ENCODE measurements around the gene AQP12A.

Gene AQP12A

DNA sequence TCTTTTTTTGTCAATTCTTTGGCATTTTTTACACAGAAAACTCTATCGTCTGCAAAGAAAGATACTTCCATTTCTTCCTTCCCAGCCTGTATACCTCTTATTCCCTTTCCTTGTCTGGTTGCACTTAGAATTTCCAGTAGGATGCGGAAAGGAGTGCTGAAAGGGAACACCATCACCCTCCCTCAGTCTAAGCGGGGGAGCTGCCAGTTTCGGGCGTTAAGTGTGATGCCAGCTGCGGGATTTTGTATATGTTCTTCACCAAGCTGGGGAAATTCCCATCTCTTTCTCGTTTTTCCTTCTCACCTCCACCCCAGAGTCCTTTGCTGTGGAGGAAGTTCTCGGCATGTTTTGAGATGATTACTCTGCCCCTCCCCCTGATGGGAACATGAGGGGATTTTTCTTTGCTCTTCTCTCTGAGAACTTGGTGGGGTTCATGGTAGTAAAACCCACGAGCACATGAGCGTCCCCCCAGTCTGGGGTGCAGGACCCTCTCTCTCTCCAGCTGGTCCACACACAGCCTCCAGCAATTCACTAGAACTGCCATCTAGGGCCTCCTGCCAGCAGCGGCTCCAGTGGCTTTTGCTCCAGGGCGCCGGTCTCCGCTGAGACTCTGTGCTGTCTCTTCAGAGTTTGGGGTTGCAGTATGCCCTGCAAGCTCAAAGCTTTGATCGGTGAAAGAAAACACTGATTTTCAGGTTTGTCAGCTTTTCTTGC, 15.5 kb downstream of the AQP12A start:
- DNase-seq = no peak

DNA sequence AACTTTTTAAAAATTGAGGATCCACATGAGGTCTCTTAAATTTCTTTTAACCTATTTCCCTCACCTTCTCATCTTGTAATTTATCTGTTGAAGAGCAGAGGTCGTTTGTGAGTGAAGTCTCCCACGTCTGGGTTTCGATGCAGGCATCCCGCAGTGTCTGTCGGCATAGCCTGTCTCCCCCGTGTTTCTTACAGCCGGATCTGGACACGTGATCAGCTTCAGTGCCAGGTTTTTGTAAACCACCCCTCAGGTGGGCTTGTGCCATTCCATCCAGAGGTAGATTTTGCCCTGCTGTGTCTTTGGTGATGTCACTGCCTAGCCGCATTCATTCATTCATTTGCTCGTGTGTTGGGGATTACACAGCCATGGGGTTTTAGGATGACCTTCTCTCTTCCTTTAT, 16.2 kb downstream of the AQP12A start:
- no peak for DNase-seq

DNA sequence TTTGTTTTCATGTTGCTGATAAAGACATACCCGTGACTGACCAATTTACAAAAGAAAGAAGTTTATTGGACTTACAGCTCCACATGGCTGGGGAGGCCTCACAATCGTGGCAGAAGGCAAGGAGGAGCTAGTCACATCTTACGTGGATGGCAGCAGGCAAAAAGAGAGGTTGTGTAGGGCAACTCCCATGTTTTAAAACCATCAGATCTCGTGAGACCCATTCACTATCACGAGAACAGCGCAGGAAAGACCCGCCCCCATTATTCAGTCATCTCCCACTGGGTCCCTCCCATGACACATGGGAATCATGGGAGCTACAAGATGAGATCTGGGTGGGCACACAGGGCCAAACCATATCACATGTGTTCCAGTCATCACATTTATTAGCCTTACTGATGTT, 16.8 kb downstream of the AQP12A start:
- DNase-seq = no peak

DNA sequence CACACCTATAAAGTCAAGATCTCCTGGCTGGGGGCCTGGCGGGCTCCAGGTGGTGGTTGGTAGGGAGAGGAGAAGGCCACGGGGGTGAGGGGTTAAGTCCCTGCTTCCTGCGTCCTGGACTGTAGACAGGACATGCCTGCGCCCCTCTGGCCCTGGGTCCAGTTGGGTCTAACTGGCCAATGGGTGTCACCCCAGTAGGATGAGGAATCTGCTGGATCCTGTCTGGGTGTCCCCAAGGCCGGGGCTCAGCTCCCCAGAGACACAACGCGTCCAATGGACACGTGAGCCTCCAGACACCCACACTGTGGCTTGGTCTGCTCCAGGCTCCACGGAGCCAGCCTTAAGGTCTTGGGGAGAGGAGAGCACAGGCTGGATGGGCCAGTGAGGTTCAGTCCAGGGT, 19.6 kb downstream of the AQP12A start:
- no peak for DNase-seq

DNA sequence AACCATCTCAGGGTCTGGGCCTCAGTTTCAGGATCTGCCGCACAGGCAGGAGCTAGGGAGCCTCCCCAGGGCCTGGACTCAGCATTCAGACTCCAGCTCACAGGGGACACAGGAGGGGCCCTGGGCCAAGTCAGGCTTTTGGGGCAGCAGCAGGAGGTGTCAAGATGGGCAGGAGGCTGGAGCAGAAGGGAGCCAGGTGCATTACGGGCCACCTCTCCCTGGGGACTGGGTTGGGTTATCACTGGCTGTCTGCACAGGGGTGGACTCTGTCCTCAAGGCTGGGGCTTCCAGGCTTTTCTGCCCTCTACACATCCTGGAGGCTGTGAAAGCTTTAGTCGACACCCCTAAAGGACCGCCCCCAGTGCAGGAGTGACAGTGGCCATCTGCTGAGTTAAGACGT, 20.0 kb downstream of the AQP12A start:
- DNase-seq = no peak

DNA sequence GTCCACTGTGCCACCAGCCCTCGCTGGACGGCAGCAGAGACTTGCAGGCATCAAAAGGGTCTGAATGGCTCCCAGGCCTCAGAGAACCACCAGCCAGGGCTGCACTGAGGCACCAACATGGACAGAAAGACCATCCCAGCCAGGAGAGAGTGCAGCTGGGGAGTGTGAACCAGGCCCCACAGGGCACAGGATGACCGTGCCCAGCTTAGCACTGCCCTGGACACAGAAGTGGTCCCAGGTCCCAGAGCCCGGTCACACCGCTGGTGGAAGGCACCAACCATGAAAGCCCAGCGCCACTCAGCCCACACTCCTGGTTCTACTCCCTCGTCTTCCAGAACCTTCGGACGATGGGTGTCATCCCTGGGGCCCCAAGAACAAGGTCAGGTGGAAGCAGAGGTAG, 20.5 kb downstream of the AQP12A start:
- DNase-seq = no peak

DNA sequence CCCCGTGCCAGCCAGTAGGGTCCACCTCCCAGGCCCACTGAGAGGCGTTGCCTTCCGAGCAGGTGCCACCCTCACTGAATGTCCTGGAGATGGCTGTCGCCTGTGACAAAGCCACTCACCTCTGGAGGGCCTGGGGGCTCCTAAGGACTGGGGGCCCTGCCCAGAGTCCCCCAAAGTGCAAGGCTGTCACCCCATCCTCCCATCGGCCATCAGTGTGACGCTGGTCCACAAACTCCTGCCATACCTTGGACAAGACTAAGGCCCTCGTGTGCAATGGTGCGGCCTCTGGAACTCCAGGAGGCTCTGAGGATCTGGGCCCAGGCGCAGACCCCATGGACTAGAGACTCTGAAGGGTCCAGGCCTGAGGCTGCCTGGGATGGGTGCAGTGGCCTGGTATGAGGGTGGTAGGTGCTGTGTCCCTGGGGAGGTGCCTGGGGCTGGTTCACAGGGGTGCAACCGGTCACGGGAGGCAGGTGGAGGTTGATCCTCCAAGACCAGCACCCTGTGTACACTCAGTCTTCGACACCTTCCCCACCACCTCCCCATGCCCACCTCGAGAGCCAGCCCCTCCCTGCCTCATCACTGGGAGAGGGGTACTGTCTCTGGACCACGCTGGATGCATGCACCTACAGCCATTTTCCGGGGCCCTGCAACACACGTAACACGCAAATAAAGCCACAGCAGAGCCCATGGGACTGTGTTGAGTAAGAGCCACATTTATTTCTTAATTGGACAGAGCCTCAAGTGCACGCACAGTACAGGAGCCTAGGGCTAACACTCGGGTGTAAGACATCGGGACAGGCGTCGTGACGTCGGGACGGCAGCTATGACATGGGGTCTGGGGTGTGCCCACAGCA, 21.6 kb downstream of the AQP12A start:
- DNase-seq = no peak

DNA sequence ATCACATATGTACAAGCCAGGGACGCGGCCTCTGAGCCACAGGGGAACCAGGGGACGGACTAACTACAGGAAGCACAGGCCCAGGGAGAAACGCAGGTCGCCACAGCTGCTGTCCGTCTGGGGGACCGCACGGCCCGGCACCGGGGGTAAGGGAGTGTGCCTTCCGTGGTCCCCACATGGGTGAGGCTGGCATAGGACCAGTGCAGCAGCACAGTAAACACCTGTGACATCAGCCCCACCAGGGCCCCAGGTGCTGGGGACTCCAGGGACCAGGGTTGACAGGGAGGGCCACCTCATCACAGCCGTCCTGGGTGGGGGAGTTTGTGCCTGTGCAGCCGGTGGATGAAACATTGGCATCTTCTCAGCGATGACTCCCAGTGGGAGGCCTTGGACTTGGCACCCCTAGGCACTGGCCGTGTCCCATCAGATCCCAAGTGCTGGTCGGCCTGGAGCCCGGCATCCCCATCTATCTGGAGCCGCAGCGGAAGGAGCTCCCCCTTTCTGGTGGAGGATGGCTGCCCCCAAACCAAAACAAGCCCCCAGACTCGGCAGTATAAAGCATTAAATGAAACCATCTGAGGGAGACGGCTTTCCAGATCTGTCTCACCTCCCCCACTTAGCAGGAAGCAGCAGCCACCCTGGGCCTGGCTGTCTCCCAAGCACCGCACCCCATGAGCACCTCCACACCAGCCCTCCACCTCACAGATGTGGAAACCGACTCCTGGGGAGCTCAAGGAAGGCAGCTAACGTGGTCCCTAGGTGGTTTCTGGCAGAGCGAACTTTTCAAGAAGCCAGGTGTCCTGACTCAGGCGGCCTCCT, 22.5 kb downstream of the AQP12A start:
- no peak for DNase-seq

DNA sequence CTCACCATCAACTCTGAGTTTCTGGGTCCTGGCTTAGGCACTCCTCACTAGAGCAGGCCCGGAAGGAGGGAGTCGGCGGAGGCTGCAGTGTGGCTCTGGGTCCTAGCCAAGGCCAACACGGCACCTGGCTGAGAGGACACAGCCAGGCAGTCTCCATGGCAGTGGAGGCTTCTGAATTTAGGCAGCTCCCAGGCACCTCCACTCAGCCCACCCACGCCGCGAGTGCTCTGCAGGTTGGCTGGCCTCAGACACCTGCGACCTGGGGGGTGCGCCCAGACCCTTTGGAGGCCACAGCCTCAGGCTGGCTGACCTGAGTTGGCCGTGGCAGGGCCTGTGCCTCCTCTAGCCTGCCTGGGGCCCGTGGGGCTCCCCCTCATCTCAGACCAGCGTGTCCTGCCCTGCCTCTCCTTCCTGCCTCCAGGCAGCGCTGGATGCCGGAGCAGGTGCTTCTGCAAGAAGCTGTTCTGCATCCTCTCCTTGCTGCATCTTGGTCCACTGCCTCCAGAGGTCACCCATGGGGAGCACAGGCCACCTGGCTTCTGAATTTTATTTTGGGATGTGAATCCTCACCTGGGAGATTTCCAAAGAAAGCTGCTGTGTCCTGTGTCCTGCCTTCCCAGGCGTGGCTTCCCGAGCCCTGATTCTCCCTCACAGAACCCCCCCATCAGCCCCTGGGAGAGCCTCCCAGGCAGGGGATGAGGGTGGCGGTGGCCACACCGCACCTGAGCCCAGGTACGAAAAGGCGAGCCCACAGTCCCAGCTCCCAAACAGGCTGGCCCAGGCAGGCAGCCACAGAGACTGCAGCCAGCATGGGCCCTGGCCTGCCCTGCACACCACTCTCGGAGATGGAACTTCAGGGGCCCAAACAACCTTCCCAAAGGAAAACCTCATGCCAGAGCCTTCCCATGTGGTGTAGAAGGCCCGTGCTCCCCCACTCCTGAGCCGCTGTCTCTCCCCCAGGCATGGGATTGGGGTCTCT, 23.4 kb downstream of the AQP12A start:
- DNase-seq = no peak

DNA sequence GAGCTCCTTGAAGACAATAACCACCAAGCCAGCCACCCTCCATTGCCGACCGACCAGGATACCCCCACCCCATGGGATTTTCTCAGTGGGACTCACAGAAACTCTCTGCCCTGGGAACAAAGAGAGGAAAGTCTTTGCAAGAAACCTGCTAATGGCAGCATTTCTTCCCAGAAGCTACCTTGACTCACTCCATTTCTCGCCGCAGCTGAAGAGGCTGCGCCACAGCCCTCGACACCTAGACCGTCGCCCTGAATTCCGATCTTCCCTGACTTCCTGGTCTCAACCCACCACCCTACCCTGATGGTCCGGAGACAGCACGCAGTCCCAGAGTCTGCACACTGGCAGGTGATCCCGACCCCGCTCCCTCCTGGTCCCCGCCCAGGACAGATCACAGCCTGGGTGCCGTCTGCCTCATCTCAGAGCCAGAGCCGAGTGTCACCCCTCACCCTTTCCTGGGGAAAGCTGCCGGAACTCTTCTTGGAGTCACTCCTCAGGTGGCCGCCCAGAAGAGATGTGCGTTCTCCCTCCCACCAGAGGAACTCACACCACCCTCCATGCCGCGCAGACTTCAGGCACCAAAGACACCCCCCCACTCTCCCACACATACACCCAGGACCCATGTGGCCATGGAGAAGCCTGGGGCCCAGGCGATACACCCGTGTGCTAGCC, 24.6 kb downstream of the AQP12A start:
- DNase-seq = no peak

DNA sequence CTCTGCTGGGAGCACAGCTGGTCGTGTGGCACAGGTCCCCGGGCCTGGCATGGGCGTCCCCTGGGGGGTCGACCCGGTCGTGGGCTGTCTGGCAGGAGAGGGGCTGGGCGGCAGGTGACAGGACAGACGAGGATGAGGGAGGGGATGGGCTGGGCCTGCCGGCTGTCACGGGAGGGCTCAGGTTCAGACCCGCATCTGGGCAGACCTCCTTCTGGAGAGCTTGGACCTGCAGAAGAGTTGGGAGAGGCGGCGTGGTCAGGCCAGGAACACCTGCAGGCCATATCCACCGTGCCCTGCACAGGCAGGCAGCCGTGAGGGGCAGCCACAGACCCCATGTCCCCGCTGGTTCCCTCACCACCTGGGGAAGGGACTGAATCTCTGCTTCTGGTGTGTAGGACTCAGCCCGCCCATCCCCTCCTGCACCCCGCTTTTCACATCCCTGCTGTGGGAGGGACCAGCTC, 25.5 kb downstream of the AQP12A start:
- DNase-seq = no peak

DNA sequence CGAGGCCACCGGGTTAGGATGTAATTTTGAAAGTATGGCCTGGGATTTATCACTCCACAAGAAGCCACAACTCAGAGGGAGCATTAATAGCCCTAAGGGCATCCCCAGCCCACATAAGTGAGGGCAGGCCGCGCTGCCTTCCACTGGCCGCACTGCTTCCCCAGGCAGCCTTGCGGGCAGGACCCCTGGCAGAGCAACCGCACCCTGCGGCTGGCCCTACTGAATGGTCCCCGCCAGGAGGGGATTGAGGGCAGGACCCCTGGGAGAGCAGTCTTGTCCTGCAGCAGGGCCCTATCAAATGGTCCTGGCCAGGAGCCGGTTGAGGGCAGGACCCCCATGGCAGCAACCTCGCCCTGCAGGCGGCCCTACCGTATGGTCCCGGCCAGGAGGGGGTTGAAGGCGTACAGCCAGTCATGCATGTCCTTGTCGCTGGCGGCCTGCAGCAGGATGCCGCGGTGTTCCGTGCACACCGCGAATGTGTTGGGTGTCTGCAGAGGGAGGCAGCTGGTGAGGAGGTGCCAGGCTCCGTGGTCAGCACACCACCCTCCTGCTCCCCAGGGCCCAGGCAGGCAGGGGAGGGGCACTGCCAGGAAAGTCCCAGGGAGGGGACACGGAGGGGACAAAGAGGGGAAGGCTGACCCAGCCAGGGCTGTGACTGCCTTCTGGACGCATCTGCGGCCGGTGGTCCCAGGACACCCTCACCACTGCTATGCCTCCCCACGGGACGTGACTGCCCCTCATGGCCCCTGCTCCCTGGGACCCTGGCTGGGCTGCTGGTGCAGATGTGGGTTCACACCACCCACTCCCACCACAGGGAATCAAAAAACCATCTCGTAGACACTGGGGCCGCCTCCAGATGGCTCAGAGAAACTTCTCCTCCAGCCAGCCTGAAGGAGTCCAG, 26.3 kb downstream of the AQP12A start:
- no peak for DNase-seq

DNA sequence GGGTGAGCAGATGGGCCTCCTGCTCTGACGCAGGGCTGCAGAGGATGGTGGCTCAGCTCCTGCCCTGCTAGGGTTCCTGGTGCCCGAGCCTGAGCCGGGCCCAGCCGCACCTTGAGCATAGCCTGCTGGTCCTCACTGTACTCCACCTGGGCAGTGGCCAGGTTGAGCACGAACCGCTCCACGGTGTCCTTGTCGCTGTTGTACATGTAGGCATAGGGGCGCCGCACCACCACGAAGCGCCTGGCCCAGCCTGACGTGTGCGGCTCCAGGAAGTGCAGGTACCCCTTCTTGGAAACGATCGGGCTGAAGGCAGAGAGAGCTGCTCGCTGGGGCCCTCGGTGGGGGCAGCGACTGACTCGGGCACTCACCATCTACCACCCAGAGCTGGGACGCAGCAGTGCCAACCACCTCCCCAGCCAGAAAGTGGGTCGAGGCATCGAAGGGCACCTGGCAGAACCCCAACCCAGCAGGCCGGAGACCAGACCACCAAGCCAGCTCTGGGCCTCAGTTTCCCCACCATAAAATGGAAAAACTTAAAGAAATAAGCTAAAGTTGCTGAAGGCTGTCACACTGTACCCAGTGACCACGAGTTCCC, 27.3 kb downstream of the AQP12A start:
- no peak for DNase-seq

DNA sequence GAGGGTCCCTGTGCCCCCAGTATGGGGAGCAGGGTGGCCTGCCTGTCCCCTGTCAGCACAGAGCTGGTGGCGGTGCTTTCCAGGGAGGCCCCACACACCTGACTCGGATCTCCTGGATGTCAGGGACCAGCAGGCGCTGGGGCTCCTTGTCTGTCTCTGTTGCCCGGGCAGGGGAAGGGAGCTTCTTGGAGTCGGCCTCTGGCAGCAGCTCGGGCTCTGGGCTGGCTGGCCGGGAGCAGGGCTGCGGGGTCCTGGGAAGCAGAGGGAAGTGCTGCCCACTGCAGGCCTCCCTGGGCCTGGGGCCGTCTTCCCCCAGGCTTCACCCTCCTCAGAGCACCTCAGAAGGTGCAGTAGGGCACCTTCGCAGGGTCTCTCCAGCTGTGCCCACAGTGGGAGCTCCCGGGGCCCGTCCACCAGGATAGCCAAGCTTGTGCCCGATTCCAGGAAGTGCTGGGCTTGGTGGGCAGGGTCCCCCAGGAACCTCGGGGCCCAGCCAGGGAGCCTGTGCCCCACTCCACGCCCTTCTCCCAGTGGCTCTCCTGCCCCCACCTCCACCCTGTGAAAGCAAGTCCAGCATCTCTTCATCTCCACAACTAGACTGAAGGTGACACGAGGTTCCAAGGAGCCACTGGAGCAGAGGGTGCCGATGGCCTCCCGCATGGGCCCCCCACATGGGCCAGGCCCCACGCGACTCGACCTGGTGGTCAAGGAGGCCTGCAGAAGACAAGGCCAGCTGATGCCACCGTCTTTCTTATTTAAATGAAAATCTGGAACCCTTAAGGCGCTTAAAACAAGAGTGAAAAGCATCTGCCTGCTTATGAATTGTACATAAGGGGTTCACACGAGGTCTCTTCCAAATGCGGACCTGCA, 28.2 kb downstream of the AQP12A start:
- DNase-seq = no peak

DNA sequence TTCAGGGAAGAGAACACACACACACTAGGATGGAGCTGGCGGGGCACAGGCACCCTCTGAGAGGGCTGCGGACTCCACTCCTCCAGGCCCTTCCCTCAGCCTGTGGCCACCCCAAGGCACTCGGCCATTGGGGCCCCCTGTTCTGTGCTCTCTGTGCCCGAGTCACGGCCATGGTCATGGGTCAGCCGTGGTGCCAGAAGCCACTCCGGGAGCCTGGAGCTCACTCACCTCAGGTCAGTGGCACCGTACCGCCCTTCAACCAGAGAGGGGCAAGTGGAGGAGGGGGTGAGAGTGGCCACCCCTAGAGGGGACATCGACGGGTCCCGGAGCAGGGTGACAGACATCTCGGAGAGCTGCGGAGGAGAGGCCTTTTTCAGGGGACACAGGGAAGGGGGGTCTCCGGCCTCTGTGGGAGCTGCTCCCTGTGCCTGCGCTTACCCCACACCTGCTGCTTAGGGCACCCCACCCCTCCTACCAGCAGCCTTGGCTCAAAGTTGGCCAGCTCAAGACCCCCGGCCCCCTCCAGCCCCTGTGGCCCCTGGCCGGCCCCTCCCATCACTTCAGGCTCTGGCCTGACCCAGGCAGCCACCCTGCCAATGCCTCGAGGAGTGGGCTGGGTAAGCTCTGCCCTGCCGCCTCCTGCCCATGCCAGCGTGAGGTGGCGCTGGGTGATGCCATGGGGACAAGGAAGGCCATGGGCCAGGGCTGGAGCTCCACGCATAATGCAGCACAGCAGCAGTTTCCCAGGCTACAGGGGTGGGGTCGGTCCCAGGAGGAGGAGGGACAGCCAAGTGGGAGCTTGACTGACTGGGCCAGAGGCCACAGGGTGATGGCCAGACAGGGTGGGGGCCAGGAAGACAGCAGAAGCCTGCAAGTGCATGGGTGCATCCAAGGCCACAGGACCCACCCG, 29.3 kb downstream of the AQP12A start:
- DNase-seq = no peak

DNA sequence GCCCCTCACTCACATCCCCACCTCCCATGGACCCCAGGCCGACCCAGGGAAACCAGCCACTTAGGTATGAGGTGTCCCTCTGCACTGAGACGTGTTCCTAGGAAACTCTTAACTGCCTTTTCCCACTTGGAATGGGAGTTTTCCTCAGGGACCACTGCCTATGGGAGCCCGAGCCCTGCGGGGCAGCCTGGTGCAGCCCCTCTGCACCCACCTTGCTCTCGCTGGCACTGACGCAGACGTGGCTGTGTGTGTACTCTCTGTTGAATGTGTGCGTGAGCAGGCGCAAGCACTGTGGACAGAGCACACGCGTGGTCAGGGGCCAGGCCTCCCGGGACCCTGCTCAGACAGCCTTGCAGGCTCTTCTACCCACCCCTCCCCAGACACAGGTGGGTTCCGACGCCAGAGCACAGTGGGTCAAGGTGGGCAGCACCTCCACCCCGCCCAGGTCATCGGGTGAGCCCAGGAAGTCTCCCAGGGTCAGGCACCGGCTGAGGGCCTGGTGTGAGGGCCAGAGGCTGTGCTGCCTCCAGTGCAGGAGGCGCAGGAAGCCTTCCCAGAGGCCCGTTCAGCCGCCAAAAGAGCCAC, 30.0 kb downstream of the AQP12A start:
- DNase-seq = no peak

DNA sequence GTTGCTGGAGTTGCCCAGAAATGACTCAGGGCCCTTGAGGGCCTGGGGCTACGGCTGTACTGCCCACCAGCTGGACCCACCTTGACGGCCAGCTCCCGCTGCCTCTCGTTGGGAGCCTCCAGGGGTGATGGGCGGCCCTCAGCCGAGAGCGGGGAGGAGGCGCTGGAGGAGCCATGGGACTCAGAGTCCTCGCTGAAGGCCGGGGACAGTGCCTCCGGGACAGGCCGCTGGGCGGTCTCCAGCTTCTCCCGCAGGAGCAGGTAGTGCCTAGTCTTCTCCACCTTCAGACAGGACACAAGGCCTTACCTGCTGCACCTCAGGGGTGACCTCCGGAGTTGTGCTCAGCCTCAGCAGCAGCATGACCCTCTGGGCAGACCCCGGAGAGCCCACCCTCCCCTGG, 30.7 kb downstream of the AQP12A start:
- no peak for DNase-seq

Data from fibroblast of skin of back (primary cell).